Cardiac muscle cell (in vitro differentiated cells and primary cell): ENCODE measurements around the gene S100A2. TPM values are rescaled to one million over a fixed set of nuclear protein-coding genes. Genes with fewer than 3 reads are reported as not detected.
A peak's percentile ranks its signal among the peaks of the same experiment; 100 is the strongest.

Experiments used
- DNase-seq, 2 donors: peaks; one replicate each; pipeline versions ENCODE4 v3.0.0 to v3.0.0-alpha.2; 2010 to 2017; ENCODE audit warnings: low read depth in 1 of 2, low spot score in 1 of 2
- H3K27ac ChIP-seq: fragments of 200-600 bp; sonication (generic); 2 replicates; pipeline ENCODE4 v1.5.1; 2016
- H3K27me3 ChIP-seq: fragments of 200-600 bp; sonication (generic); 2 replicates; pipeline ENCODE4 v1.6.0; 2016; ENCODE audit warnings: control low read depth
- H3K36me3 ChIP-seq: fragments of 200-600 bp; sonication (generic); 2 replicates; pipeline ENCODE4 v1.5.1; 2016; ENCODE audit warnings: control low read depth
- H3K4me1 ChIP-seq: fragments of 200-600 bp; sonication (generic); 2 replicates; pipeline ENCODE4 v1.8.1; 2017; ENCODE audit warnings: low read depth, mild to moderate bottlenecking, mixed run types
- H3K4me3 ChIP-seq: fragments of 200-600 bp; sonication (generic); 2 replicates; pipeline ENCODE4 v1.5.1; 2016; ENCODE audit warnings: mild to moderate bottlenecking
- H3K9me3 ChIP-seq: fragments of 200-600 bp; sonication (generic); 2 replicates; pipeline ENCODE4 v1.5.1; 2017; ENCODE audit warnings: low read depth, mild to moderate bottlenecking, control low read depth
- polyA plus RNA-seq: library from polyadenylated mRNA; unstranded; fragments of >200 nt; fragmentation: Nextera tagmentation; extraction: Ambion mirVana; gene quantifications from 2 replicates; pipeline ENCODE4 v1.2.1, GENCODE V29; 2016
- total RNA-seq: library from RNA; depleted of rRNA; stranded (reverse); fragments of >200 nt; gene quantifications from 2 replicates; pipeline ENCODE4 v1.2.3, GENCODE V29; 2016
- TF ChIP-seq, protein P1 (sequence below): IDR thresholded peaks from 2 replicates; pipeline ENCODE4 v1.5.1; 2012; ENCODE audit warnings: low read depth, mild to moderate bottlenecking, low read length

The S100A2 gene
- total and polyA plus RNA-seq, 2 experiments from 2014 or later = 2.3 TPM; not detected in 1

DNA sequence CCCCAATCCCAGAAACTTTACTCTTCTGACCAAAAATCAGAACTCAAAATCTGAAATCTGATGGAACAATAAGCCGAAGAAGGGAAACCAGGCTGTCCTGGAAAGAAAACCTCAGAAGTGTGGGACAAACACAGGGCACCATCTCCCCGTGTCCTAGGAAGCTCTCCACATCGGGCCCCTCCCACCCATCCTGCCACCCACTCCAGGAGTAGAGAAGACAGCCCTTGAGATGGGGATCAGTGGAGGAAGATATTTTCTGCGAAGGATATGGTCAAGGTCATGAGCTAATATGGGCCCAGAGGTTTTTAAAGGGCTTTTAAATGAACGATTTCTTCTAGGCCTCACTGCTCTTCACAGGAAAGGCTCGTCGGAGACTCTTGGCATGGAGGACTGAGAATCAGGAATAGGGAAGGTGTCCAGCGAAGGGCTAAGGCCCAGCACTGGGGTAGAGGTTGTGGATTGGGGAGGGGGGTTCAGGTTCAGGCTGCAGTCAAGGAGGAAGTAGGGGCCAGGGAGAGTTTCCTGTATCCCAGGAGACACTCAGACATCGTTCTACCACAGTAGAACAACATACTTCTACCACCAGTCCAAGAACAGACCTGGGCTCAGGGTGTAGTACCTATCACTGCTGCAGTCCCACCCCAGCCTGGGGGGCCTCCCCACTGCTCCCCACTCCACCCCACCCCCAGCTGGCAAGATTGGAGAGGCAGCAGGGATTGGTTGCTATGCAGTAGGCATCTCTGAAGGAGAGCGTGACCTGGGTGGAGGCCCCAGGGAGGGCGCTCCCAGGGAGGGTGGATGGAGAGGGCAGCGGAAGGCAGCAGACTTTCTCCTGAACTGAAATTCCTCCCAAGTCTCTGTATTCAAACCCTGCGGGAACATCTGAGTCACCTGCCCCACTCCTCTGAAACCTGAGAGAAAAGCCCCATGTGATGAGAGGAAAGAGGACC lies 23.7 kb downstream of the S100A2 start:
- Histone ChIP-seq H3K27ac (no peak overlapping the region), H3K27me3 (no peaks in the 10 kb centered on the region), H3K36me3 (no peaks in the 10 kb centered on the region), H3K4me1 (peaks cover 24% of the 10 kb centered on the region), H3K9me3 (no peaks in the 10 kb centered on the region), H3K4me3 (no peak overlapping the region)
- TF ChIP-seq, protein P1, sequence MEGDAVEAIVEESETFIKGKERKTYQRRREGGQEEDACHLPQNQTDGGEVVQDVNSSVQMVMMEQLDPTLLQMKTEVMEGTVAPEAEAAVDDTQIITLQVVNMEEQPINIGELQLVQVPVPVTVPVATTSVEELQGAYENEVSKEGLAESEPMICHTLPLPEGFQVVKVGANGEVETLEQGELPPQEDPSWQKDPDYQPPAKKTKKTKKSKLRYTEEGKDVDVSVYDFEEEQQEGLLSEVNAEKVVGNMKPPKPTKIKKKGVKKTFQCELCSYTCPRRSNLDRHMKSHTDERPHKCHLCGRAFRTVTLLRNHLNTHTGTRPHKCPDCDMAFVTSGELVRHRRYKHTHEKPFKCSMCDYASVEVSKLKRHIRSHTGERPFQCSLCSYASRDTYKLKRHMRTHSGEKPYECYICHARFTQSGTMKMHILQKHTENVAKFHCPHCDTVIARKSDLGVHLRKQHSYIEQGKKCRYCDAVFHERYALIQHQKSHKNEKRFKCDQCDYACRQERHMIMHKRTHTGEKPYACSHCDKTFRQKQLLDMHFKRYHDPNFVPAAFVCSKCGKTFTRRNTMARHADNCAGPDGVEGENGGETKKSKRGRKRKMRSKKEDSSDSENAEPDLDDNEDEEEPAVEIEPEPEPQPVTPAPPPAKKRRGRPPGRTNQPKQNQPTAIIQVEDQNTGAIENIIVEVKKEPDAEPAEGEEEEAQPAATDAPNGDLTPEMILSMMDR = no peak
- no peak for DNase-seq

DNA sequence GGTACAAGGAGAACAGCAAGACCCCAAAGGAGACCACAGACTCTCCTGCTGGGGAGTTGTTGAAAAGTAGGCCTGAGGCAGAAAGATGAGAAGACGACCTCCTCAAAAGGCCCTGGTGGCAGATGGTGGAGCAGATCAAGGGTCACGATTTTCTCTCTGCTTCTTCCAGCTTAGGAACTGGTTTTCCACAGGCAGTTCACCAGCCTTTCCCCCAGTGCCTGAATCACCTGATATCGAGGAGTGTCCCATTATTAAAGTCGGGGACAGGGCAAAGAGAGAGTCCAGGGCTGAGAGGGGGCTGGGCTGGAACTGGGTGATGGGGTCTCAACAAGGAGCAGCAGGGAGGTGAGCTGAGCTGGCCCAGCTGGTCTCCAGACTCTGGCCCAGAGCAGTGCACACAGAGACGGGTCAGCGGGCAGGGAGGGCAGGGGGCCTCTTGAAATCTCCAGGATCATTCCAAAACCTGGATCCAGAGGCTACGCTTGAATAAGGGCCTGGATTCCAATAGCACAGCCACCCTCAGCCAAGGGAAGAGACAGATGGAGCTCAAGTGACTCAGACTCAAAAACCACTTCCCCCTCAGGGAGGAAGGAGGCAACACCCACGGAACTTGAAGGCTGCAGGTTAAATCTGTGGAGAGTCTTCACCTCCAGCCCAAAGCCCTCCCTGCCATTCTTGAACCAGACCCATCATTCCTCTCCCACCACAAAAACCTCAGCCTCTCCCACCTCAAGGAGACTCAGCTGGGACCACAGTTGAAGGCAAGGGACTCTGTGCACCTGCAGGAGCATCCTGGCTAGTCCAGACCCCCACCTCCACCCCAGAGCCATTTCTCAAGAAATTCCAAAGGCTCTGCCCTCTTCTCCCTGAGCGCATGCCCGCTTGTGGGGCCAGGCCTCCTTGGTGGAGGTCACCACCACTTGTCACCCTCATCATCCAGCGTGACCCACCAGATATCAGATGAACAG lies 25.0 kb downstream of the S100A2 start, which contains the start of gene S100A5:
Gene S100A5 (minus strand): TSS at position 541 of the 968 bp plus-strand sequence. CDS start 743 bp downstream, outside the sequence.
- TF ChIP-seq, protein P1 = no peak
- peak in 1 of 2 donors; percentile 35 for DNase-seq
- Histone ChIP-seq H3K9me3 (no peaks in the 10 kb centered on the region), H3K4me1 (peaks cover 23% of the 10 kb centered on the region), H3K27me3 (no peaks in the 10 kb centered on the region), H3K36me3 (no peaks in the 10 kb centered on the region), H3K27ac (no peak within 1 kb of the TSS), H3K4me3 (no peak within 1 kb of the TSS)

DNA sequence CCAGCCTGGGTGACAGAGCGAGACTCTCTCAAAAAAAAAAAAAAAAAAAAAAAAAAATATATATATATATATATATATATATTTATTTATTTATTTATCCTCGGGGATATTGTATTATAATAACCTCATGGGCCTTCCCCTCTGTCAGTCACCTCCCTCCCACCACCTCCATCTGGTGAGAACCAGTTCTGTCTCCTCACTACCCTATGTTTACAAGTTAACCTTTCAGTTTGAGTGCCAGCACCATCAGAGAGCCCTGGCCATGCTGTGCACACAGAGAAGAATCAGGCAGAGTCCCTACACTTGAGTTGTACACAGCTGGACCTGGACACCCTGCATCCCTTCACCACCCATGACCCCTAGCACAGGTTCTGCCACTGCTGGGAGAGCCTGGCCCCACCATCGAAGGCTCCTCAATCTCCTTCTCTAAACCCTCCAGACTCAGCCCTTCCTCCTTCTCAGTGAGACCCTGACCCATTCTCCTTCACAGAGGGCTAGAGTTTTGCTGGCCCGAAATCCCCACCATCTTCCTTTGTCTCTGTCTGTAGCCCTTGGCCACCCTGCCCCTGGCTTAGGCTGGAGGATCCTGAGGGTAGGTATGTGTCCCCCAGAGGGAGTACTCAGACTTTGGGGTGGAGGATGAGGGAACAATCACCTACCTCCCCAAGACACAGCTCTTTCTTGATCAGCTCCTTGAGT lies 26.1 kb downstream of the S100A2 start:
- Histone ChIP-seq H3K36me3 (no peaks in the 10 kb centered on the region), H3K9me3 (no peaks in the 10 kb centered on the region), H3K4me3 (no peak overlapping the region), H3K27me3 (no peaks in the 10 kb centered on the region), H3K4me1 (peaks cover 16% of the 10 kb centered on the region), H3K27ac (no peak overlapping the region)
- TF ChIP-seq, protein P1 = no peak
- DNase-seq = no peak

DNA sequence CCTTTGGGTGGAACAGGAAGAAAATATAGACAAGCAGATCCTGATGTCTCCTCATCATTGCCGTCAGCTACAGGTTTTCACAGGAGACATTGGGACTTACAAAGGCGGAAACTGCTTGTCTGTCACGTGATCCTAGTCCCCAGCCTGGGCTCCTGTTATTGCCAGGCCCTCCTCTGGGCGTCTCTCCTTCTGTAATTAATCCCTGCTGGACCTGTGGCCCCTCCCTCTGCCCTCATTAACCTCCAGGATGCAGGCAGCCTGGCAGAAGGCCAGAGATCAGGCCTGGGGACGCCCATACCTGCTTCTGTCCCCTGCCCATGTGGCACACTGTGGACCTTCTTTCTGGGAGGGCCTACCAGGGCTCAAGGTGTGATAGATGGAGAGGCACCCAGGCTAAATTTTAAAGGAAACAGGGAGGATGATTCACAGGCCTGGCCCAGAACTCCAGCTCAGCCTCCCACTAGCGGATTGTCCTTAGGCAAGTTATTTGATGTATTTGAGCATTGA lies 27.3 kb downstream of the S100A2 start:
- TF ChIP-seq, protein P1 = no peak
- H3K4me1 ChIP-seq = peaks cover 11% of the 10 kb centered on the region
- no peaks in the 10 kb centered on the region for H3K36me3 ChIP-seq
- H3K27me3 ChIP-seq = no peaks in the 10 kb centered on the region
- no peaks in the 10 kb centered on the region for H3K9me3 ChIP-seq
- peak in 1 of 2 donors; percentile 51 for DNase-seq
- no peak overlapping the region for H3K27ac ChIP-seq
- no peak overlapping the region for H3K4me3 ChIP-seq

DNA sequence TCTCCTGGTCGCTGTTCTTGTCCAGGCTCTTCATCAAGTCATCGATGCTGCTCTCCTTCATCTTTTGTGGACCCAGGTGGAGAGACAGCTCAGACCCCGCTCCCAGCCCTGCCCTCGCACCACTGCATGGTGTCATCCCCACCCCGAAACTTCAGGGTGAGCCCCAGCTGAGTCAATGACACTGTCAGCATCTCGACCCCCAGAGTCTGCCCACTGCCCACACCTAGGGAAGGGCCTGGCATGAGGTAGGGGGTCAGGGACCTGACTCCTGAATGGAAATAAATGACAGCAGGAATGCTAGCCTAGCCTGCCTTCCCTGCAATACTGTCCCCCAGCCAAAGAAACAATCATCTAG lies 28.3 kb downstream of the S100A2 start:
- H3K36me3 ChIP-seq = no peaks in the 10 kb centered on the region
- no peaks in the 10 kb centered on the region for H3K27me3 ChIP-seq
- no peak overlapping the region for H3K4me3 ChIP-seq
- TF ChIP-seq, protein P1 = no peak
- H3K4me1 ChIP-seq = peaks cover 11% of the 10 kb centered on the region
- no peaks in the 10 kb centered on the region for H3K9me3 ChIP-seq
- H3K27ac ChIP-seq = no peak overlapping the region
- no peak for DNase-seq
